Endothelial cell of umbilical vein (primary cell): ENCODE measurements around the gene SVEP1.

Experiments
- CTCF ChIP-seq, 2 donors: IDR thresholded peaks; 1 replicate in 1 of 2; 2 replicates in 1 of 2; pipeline ENCODE4 v1.5.1; 2011; ENCODE audit warnings: low read length in 2 of 2, mild to moderate bottlenecking in 2 of 2, moderate library complexity in 2 of 2, control low read depth in 1 of 2, inconsistent platforms in 1 of 2, low read depth in 1 of 2; ENCODE audit not compliant: insufficient read depth in 1 of 2; ENCODE audit errors: extremely low read depth in 1 of 2
- EZH2 ChIP-seq: IDR thresholded peaks from 2 replicates; pipeline ENCODE4 v1.6.1; 2012; ENCODE audit warnings: borderline replicate concordance, low read depth, mild to moderate bottlenecking, moderate library complexity, low read length, inconsistent platforms; ENCODE audit not compliant: severe bottlenecking
- JUN ChIP-seq: IDR thresholded peaks from 2 replicates; pipeline ENCODE4 v1.6.1; 2011; ENCODE audit warnings: borderline replicate concordance, low read depth; ENCODE audit not compliant: insufficient read length, insufficient read depth
- POLR2A ChIP-seq: IDR thresholded peaks from 2 replicates; pipeline ENCODE4 v1.6.1; 2012; ENCODE audit warnings: low read depth, mild to moderate bottlenecking, control low read depth, low read length

- TF ChIP-seq CTCF (IDR thresholded peaks at IDR 0.05; ENCODE audit: extremely low read depth in 1 of 2, insufficient read depth in 1 of 2, low read depth in 1 of 2, low read length in 2 of 2) (no peak), POLR2A (no peak), JUN (no peak), EZH2 (no peak)
Measured at GRCh38 chr9:110559869-110560268, 19.7 kb downstream of the SVEP1 start.
